ENCODE measurements around the gene TRNP1.

TRNP1 gene

GRCh38 chr1:27029517-27029916 lies 36.0 kb downstream of the TRNP1 start:
- DNase-seq, result no peak

GRCh38 chr1:27031235-27032118 lies 38.0 kb downstream of the TRNP1 start:
- DNase-seq, result no peak

GRCh38 chr1:27032119-27032461 lies 38.6 kb downstream of the TRNP1 start:
- DNase-seq, result no peak

GRCh38 chr1:27033043-27033746 lies 39.7 kb downstream of the TRNP1 start:
- DNase-seq, result no peak

GRCh38 chr1:27035344-27035743 lies 41.9 kb downstream of the TRNP1 start:
- no peak for DNase-seq

- no peak for DNase-seq
Observed at GRCh38 chr1:27036718-27037117, 43.2 kb downstream of the TRNP1 start.

GRCh38 chr1:27037518-27037917 lies 44.0 kb downstream of the TRNP1 start:
- DNase-seq, result no peak

GRCh38 chr1:27038020-27038419 lies 44.5 kb downstream of the TRNP1 start:
- no peak for DNase-seq

GRCh38 chr1:27042670-27043069 lies 49.2 kb downstream of the TRNP1 start:
- no peak for DNase-seq

GRCh38 chr1:27044613-27045151 lies 51.2 kb downstream of the TRNP1 start:
- DNase-seq, result no peak

DNA sequence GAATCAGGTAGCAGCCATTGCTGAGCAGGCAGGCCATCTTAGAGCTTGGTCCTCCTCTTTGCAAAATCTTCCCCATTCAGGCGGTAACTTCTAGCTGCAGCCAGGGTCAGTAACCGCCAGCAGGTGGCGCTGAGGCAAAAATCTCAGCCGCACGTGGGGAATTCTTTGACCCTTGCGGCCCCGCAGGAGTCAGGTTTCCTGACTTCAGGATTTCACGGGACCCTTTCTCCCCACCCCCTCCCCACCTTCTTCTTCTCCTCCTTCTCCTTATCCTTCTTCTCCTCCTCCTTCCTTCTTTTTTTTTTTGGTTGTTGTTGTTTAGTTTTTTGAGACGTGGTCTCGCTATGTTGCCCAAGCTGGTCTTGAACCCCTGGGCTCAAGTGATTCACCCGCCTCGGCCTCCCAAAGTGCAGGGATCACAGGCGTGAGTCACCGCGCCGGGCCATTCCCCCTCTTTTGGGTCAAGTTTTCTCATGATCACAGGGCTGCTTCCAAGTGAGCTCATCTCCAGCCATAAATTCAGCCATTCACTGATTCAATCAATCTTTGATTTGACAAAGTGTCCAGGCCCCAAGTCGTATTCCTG lies 52.6 kb downstream of the TRNP1 start:
- no peak for DNase-seq

DNA sequence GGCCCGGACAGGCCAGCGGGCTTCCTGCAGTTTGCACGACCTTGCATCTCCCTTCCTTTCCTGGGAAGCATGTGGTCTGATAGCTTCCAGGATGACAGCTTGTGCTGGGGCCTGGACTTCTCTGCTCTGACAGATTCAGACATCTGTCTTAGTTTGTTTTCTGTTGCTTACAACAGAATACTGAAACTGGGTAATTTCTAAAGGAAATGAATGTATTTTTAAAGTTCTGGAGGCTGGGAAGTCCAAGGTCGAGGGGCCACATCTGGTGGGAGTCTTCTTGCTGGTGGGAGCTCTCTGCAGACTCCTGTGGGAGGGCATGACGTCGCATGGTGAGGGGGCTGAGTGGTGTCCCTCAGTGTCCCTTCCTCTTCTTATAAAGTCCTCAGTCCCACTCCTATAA lies 54.4 kb downstream of the TRNP1 start:
- no peak for DNase-seq

- no peak for DNase-seq
Observed at GRCh38 chr1:27049100-27049499, 55.6 kb downstream of the TRNP1 start.

DNA sequence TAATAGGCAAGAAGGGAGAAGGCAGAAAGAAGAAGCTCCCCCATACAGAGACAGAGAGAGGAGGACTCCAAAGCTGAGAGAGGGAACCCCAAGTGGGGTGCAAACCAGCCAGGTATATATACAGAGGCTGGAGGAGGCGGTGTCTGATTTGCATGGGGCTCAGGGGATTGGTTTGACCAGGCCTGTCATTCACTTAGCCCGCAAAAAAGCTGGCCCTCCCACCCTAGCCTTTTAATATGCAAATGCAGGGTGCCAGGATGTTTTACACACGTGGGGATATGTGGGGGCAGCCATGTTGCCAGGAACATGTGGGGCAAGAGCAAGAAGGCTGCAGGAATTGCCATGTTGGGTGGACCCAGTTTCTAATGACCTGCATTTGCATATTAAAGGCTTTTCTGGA lies 56.1 kb downstream of the TRNP1 start:
- no peak for DNase-seq
